GM21619 (cell line): ENCODE results near the gene RPS15.

Source experiments
- ATAC-seq: cut with Tn5 transposase; IDR thresholded peaks from one replicate; pipeline ENCODE4 v1.9.1; 2021; ENCODE audit not compliant: unreplicated experiment

Gene RPS15

GRCh38 chr19:1401889-1402217 is 36.3 kb upstream of the RPS15 start:
- ATAC-seq: no peak

GRCh38 chr19:1402411-1403070 is 35.7 kb upstream of the RPS15 start:
- no peak for ATAC-seq

GRCh38 chr19:1406774-1407527 is 31.2 kb upstream of the RPS15 start:
- ATAC-seq: peak; percentile 66

- ATAC-seq: peak; percentile 20
Observed at GRCh38 chr19:1407528-1408299, 30.5 kb upstream of the RPS15 start, which contains the start of gene DAZAP1. Gene DAZAP1, plus strand, starts transcription at chr19:1407586. Its CDS starts 188 bp downstream, at chr19:1407774.

GRCh38 chr19:1408300-1409203 is 29.6 kb upstream of the RPS15 start:
- peak; percentile 9 for ATAC-seq

GRCh38 chr19:1409204-1410005 is 28.8 kb upstream of the RPS15 start:
- ATAC-seq: no peak

GRCh38 chr19:1410136-1410786 is 27.9 kb upstream of the RPS15 start:
- ATAC-seq: no peak

GRCh38 chr19:1410789-1411188 is 27.4 kb upstream of the RPS15 start:
- no peak for ATAC-seq

- ATAC-seq: no peak
Observed at GRCh38 chr19:1411255-1412191, 26.7 kb upstream of the RPS15 start.

- no peak for ATAC-seq
Observed at GRCh38 chr19:1412323-1412923, 25.8 kb upstream of the RPS15 start.

GRCh38 chr19:1412995-1413800 is 25.0 kb upstream of the RPS15 start:
- no peak for ATAC-seq

- no peak for ATAC-seq
Observed at GRCh38 chr19:1416014-1416841, 22.0 kb upstream of the RPS15 start.

- no peak for ATAC-seq
Observed at GRCh38 chr19:1417145-1417544, 21.1 kb upstream of the RPS15 start.

- ATAC-seq: no peak
Observed at GRCh38 chr19:1417681-1418495, 20.3 kb upstream of the RPS15 start.

GRCh38 chr19:1418496-1418775 is 19.8 kb upstream of the RPS15 start:
- no peak for ATAC-seq
